Suprapubic skin (tissue), 4 donors: Measurements from ENCODE around the gene IKZF4. TPM values are rescaled to one million over a fixed set of nuclear protein-coding genes. Genes with fewer than 3 reads are reported as not detected.
A peak's percentile ranks its signal among the peaks of the same experiment; 100 is the strongest.

Experiments used
- DNase-seq, 2 donors: peaks; one replicate each; pipeline ENCODE4 v3.0.0-alpha.2; 2019; ENCODE audit warnings: low spot score in 2 of 2
- H3K27ac ChIP-seq: fragments of 200-600 bp; sonication (generic); one replicate; pipeline ENCODE4 v1.5.1; 2019
- H3K27me3 ChIP-seq: fragments of 200-600 bp; sonication (generic); one replicate; pipeline ENCODE4 v1.5.1; 2019
- H3K36me3 ChIP-seq: fragments of 200-600 bp; sonication (generic); one replicate; pipeline ENCODE4 v1.5.1; 2019
- H3K4me1 ChIP-seq: fragments of 200-600 bp; sonication (generic); one replicate; pipeline ENCODE4 v1.5.1; 2019
- H3K4me3 ChIP-seq: fragments of 200-600 bp; sonication (generic); one replicate; pipeline ENCODE4 v1.5.1; 2019; ENCODE audit warnings: mild to moderate bottlenecking
- H3K9me3 ChIP-seq: fragments of 200-600 bp; sonication (generic); one replicate; pipeline ENCODE4 v1.5.1; 2019
- EP300 ChIP-seq: sonication (generic); formaldehyde crosslinking; IDR thresholded peaks from one replicate; pipeline ENCODE4 v1.6.1; 2017; ENCODE audit warnings: antibody characterized with exemption
- POLR2A ChIP-seq, 2 donors: fragments of 450-650 bp; IDR thresholded peaks; one replicate each; pipeline ENCODE4 v1.6.1; 2017; ENCODE audit warnings: antibody characterized with exemption in 2 of 2, mild to moderate bottlenecking in 2 of 2, moderate library complexity in 2 of 2
- POLR2AphosphoS5 ChIP-seq, 3 donors: sonication (generic); formaldehyde crosslinking; IDR thresholded peaks; one replicate each; pipeline ENCODE4 v1.6.1; 2017; ENCODE audit warnings: antibody characterized with exemption in 3 of 3
- WGBS: methylation state at CpG from one replicate; pipeline ENCODE4 v1.1.5; 2018; 5-methylcytosine and 5-hydroxymethylcytosine counted together
- total RNA-seq, 4 donors: library from RNA; depleted of rRNA; stranded (reverse); fragments of >200 nt; gene quantifications; one replicate each; pipeline ENCODE4 v1.1.0, GENCODE V29; 2016
- TF ChIP-seq, protein P1 (sequence below), 2 donors: fragments of 200-600 bp in 1 of 2; fragments of 450-650 bp in 1 of 2; sonication (generic) in 1 of 2; IDR thresholded peaks; one replicate each; pipeline ENCODE4 v1.5.1; 2016 to 2019; ENCODE audit warnings: antibody characterized with exemption in 2 of 2, mild to moderate bottlenecking in 1 of 2, moderate library complexity in 1 of 2

The IKZF4 gene
- total RNA-seq, 4 donors from 2014 or later = 3.2 to 10.5 (median 3.8) TPM

DNA sequence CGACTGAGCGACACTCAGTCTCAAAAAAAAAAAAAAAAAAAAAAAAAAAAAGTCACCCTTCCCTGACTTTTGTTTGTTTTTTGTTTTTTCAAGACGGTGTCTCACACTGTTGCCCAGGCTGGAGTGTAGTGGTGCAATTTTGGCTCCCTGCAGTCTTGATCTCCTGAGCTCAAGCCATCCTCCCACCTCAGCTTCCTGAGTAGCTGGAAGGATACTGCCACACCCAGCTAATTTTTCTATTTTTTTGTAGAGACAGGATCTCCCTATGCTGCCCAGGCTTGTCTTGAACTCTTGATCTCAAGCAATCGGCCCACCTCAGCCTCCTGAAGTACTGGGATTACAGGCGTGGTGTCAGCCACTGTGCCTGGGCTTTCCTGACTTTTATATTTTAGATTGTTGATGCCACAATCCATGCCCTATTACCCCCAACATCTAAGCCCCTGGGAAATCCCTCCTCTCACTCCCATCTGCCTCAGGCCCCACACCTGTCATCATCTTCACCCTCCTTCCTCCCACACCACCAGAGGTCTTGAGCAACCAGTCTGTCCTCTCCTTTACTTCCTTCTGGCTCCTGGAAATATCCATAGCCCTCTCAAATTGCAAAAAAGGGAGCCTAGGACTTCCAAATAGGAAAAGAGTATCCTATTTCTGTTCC lies 7.8 kb downstream of the IKZF4 start:
- peak overlapping the region; percentile 32 for H3K27ac ChIP-seq
- WGBS = 52% methylated on average over 5 of the region's 5 CpGs
- no peak for DNase-seq

GRCh38 chr12:56029166-56029519 lies 8.3 kb downstream of the IKZF4 start:
- Histone ChIP-seq H3K4me1 (peaks cover 12% of the 10 kb centered on the region), H3K27ac (peak overlapping the region; percentile 32), H3K36me3 (peaks cover 44% of the 10 kb centered on the region), H3K9me3 (no peaks in the 10 kb centered on the region), H3K4me3 (no peak overlapping the region), H3K27me3 (no peaks in the 10 kb centered on the region)
- TF ChIP-seq, protein P1, sequence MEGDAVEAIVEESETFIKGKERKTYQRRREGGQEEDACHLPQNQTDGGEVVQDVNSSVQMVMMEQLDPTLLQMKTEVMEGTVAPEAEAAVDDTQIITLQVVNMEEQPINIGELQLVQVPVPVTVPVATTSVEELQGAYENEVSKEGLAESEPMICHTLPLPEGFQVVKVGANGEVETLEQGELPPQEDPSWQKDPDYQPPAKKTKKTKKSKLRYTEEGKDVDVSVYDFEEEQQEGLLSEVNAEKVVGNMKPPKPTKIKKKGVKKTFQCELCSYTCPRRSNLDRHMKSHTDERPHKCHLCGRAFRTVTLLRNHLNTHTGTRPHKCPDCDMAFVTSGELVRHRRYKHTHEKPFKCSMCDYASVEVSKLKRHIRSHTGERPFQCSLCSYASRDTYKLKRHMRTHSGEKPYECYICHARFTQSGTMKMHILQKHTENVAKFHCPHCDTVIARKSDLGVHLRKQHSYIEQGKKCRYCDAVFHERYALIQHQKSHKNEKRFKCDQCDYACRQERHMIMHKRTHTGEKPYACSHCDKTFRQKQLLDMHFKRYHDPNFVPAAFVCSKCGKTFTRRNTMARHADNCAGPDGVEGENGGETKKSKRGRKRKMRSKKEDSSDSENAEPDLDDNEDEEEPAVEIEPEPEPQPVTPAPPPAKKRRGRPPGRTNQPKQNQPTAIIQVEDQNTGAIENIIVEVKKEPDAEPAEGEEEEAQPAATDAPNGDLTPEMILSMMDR (IDR thresholded peaks at IDR 0.05) = no peak
- TF ChIP-seq POLR2AphosphoS5 (IDR thresholded peaks at IDR 0.05) (no peak), EP300 (no peak), POLR2A (IDR thresholded peaks at IDR 0.05) (no peak)
- no peak for DNase-seq

More for the DNA sequence above, 7.8 kb downstream of the IKZF4 start:
- TF ChIP-seq POLR2AphosphoS5 (IDR thresholded peaks at IDR 0.05) (no peak), EP300 (no peak), POLR2A (IDR thresholded peaks at IDR 0.05) (no peak)
- TF ChIP-seq, protein P1 (IDR thresholded peaks at IDR 0.05) = no peak
- Histone ChIP-seq H3K4me1 (peaks cover 12% of the 10 kb centered on the region), H3K9me3 (no peaks in the 10 kb centered on the region), H3K27me3 (no peaks in the 10 kb centered on the region), H3K36me3 (peaks cover 44% of the 10 kb centered on the region), H3K4me3 (no peak overlapping the region)

DNA sequence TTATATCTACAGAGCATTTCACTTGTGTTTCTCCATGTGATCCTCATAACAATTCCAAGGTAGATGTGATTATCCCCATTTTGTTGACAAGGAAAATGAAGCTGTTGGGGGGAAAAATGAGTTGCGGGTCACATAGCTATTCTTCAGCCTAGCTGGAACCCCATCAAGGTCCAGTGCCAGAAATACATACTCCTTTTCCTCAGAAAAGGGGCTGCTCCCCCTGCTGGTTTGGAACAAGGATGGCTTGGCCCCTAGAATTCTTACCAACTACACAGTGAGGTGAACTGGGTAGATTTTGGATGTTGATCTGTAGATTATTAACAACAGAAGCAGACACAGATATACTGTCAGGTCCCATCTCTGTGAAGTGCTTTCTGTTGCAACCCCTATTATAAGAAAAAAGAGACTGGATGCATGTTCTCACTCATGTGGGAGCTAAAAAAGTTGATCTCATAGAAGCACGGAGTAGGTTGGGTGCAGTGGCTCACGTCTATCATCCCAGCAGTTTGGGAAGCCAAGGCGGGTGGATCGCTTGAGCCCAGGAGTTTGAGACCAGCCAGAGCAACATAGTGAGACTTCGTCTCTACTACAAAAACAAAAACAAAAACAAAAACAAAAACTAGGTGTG lies 8.9 kb downstream of the IKZF4 start:
- DNase-seq = no peak
- Histone ChIP-seq H3K4me3 (no peak overlapping the region), H3K9me3 (no peaks in the 10 kb centered on the region), H3K27ac (peak overlapping the region; percentile 32), H3K36me3 (peaks cover 47% of the 10 kb centered on the region), H3K27me3 (no peaks in the 10 kb centered on the region), H3K4me1 (peaks cover 12% of the 10 kb centered on the region)
- TF ChIP-seq, protein P1 (IDR thresholded peaks at IDR 0.05) = peak; percentile 45 to 60
- TF ChIP-seq POLR2A (IDR thresholded peaks at IDR 0.05) (no peak), EP300 (no peak), POLR2AphosphoS5 (IDR thresholded peaks at IDR 0.05) (no peak)
- 86% methylated on average over 6 of the region's 6 CpGs for WGBS

DNA sequence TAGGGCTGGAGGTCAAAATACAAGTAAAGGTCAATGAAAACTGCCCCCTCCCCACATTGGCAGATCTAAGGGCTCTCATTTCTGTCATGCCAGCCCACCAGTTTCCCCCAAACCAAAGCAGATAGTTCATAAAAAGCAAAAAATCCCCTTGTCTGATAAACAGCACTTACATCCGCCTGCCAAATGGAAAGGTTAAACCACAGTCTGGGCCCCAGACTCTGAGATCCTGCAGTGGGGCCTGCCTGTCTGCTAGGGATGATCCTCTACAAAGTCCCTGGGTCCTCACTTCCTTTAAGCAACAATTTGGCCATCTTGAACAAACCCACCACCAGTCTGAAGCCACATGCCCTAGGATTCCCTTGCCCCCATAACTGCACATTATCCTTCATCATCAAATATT lies 11.1 kb downstream of the IKZF4 start:
- Histone ChIP-seq H3K4me3 (no peak overlapping the region), H3K9me3 (no peaks in the 10 kb centered on the region), H3K4me1 (peaks cover 12% of the 10 kb centered on the region), H3K36me3 (peaks cover 46% of the 10 kb centered on the region), H3K27ac (no peak overlapping the region), H3K27me3 (no peaks in the 10 kb centered on the region)
- TF ChIP-seq POLR2AphosphoS5 (IDR thresholded peaks at IDR 0.05) (no peak), EP300 (no peak), POLR2A (IDR thresholded peaks at IDR 0.05) (no peak)
- 89% methylated on average over 1 of the region's 1 CpG for WGBS
- DNase-seq = no peak

GRCh38 chr12:56034586-56035332 lies 13.9 kb downstream of the IKZF4 start:
- TF ChIP-seq EP300 (no peak), POLR2AphosphoS5 (IDR thresholded peaks at IDR 0.05) (no peak), POLR2A (IDR thresholded peaks at IDR 0.05) (no peak)
- TF ChIP-seq, protein P1 (IDR thresholded peaks at IDR 0.05) = no peak
- WGBS = 82% methylated on average over 12 of the region's 21 CpGs
- DNase-seq = no peak
- Histone ChIP-seq H3K4me1 (no peaks in the 10 kb centered on the region), H3K9me3 (no peaks in the 10 kb centered on the region), H3K27ac (no peak overlapping the region), H3K27me3 (no peaks in the 10 kb centered on the region), H3K36me3 (peaks cover 38% of the 10 kb centered on the region), H3K4me3 (no peak overlapping the region)
